ENCODE data around the gene ABCC9.

- TF ChIP-seq, protein P1, sequence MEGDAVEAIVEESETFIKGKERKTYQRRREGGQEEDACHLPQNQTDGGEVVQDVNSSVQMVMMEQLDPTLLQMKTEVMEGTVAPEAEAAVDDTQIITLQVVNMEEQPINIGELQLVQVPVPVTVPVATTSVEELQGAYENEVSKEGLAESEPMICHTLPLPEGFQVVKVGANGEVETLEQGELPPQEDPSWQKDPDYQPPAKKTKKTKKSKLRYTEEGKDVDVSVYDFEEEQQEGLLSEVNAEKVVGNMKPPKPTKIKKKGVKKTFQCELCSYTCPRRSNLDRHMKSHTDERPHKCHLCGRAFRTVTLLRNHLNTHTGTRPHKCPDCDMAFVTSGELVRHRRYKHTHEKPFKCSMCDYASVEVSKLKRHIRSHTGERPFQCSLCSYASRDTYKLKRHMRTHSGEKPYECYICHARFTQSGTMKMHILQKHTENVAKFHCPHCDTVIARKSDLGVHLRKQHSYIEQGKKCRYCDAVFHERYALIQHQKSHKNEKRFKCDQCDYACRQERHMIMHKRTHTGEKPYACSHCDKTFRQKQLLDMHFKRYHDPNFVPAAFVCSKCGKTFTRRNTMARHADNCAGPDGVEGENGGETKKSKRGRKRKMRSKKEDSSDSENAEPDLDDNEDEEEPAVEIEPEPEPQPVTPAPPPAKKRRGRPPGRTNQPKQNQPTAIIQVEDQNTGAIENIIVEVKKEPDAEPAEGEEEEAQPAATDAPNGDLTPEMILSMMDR (conservative IDR thresholded peaks at IDR 0.05 in 1 of 2, IDR thresholded peaks at IDR 0.05 in 1 of 2; ENCODE audit: extremely low read depth in 1 of 2, insufficient read depth in 1 of 2, low read depth in 1 of 2, low read length in 2 of 2), result no peak
- no peak for TF ChIP-seq EZH2 (IDR thresholded peaks at IDR 0.05; ENCODE audit: borderline replicate concordance, low read length)
These were observed 112.4 kb downstream of the ABCC9 start for GRCh38 chr12:21828779-21829178.

All from mammary epithelial cell (primary cell).